ENCODE results near the gene TRIM46.
"Not testable (repeated sequence)": the region's sequence is repeated elsewhere in the genome, so short reads cannot be mapped to it uniquely, and the experiment has no call there.

TRIM46 gene

DNA sequence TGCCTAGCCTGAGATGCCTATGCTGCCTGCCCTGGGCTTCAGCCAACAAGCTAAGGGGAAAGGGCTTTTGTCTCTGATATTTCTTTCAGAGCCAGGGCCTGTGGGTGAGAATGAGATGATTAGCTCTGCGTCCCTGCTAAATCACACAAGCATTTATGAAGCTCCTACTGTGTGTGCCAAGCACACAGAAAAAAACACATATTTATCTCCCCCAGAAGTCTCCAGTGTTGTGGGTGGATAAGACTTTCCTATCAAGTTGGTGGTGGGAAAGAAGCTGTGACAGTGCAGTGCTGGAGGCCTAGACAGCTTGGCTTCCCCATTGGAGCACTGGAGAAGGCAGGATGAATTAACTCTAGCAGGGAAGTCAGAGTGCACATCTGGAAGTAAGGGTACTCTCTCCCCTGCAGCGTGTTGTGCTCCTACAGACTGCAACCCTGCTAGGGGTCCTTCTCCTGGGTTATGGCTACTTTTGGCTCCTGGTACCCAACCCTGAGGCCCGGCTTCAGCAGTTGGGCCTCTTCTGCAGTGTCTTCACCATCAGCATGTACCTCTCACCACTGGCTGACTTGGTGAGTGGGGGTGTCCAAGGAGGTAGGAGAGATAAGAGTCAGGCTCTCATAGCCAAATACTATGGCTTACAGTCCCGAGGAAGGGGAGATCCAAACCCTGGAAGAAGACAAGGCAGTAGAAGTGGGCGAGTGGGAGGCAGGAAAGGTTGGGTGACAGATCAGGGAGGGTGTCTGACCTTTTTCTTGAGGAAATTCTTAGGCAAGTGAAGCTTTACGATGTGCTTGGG, 36.3 kb upstream of the TRIM46 start:
- no peak for DNase-seq (ENCODE audit: low spot score)

DNA sequence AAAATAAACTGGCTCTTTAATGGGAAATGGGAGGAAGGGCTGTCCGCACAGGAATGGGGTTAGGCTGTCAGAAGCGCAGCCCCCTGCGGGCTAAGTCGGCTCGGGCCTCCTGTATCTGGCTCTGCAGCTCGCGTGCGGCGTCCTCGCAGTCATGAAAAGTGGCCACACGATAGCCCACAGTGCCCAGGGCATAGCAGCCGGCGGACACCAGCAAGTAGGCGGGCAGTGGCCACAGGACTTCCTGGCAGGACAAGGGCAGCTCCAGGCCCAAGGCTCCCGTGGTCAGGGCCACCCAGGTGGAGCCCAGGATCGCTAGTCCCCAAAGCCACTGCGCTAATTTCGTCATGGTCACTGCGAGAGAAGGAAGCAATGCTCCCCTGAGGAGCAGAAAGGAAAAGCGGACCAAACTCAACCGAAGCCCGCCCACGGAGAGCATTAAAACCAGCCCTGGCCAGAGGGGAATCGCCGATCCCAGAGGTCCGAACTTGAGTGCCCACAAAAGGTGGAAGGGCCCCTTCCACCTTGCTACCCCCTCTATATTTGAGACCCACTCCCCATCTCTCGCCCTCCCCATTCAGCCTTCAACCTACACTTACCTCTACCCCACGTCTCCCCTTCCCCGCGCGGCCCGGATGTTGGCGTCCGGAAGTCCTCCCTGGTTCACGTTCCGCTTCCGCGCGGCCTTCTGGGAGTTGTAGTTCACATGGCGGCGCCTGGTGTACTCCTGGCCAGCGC, 33.6 kb upstream of the TRIM46 start, which contains the start of gene DPM3:
Gene DPM3 (minus strand): TSS at position 637 of the 735 bp plus-strand sequence. CDS start 291 bp downstream, at position 346.
- peak; percentile 74 for DNase-seq (ENCODE audit: low spot score)

DNA sequence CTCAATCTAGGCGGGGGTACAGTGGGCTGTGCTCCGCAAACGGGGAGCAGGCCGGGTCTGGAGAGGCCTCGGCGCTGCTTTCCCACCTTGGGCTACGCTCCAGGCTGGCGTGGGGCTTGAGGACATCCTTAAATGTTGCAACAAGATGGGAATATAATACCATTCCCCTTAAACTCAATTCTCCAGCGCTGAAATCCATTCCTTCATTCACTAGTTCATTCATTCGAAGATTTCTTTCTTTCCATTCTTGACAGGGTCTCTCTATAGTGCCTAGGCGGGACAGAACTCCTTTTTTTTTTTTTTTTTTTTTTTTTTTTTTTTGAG, 33.1 kb upstream of the TRIM46 start:
- no peak for DNase-seq (ENCODE audit: low spot score)

DNA sequence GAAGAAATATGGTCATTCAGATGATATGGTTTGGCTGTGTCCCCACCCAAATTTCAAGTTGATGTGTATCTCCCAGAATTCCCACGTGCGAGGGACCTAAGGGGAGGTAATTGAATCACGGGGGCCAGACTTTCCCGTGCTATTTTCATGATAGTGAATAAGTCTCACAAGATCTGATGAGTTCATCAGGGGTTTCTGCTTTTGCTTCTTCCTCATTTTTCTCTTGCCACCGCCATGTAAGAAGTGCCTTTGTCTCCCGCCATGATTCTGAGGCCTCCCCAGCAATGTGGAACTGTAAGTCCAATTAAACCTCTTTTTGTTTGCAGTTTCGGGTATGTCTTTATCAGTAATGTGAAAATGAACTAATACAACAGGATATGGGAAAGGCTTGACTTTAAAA, 31.9 kb upstream of the TRIM46 start:
- DNase-seq (ENCODE audit: low spot score), result no peak

DNA sequence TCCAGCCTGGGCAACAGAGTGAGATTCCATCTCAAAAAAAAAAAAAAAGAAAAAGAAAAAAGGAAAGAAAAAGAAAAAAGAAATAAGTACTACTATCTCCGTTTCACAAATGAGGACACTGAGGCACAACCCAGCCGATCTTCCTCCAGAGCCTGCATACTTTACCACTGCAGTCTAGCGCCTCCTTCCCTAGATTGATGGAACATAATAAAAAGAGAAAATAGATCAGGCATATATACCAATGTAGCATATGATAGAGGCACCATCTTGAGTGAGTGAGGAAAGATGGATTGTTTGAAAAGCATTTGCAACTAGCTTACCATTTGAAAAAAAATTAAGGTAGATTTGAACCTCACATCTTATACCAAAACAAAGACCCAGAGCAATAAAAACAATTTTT, 28.2 kb upstream of the TRIM46 start:
- DNase-seq (ENCODE audit: low spot score), result no peak

DNA sequence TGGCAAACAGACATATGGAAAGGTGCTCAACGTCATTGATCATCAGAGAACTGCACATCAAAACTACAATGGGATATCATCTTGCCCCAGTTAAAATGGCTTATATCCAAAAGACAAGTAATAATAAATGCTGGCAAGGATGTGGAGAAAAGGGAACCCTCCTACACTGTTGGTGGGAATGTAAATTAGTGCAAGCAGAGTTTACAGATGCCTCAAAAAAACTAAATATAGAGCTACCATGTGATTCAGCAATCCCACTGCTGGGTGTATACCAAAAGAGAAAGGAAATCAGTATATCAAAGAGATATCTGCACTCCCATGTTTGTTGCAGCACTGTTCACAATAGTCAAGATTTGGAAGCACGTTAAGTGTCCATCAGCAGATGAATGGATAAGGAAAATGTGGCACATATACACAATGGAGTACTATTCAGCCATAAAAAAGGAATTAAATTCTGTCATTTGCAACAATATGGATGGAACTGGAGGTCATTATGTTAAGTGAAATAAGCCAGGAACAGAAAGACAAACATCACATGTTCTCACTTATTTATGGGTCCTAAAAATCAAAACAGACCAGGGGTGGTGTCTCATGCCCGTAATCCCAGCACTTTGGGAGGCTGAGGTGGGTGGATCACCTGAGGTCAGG, 17.5 kb upstream of the TRIM46 start:
- DNase-seq (ENCODE audit: low spot score), result not testable (repeated sequence)

DNA sequence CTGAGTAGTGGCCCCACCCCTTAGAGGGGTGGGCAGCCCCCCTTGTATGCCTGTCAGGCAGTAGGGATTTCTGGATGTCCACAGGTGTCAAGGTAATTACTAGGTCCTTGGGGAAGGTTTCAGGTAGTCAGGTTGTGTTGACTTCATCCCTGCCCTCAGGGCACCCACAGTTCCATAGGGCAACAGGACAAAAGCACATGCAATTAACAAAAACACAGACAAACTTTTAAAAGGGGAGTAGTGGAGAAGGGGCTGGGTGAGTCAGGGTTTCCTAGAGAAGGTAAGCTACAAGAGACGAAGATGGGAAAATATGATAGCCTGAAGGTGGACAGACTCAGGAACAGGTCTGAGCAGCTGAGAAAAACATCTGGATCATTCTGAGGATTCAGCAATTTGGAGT, 14.7 kb upstream of the TRIM46 start:
- no peak for DNase-seq (ENCODE audit: low spot score)

DNA sequence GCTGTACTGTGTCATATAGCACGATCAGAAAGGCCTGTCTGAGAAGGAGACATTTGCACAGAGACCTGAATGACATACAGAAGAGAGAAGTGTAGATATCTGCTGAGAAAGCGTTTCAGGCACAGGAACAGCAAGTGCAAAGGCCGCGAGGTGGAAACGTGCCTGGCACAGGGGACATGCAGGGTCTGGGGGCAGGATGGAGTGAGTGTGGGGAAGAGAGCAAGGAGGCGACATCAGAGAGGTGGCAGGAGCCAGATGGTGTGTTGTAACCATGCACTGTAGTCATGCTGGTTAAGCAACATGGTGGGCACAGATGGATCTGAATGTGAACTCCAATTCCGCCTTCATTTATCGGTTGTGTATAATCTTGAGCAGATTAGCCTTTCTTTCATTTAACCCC, 13.5 kb upstream of the TRIM46 start:
- DNase-seq (ENCODE audit: low spot score), result no peak

DNA sequence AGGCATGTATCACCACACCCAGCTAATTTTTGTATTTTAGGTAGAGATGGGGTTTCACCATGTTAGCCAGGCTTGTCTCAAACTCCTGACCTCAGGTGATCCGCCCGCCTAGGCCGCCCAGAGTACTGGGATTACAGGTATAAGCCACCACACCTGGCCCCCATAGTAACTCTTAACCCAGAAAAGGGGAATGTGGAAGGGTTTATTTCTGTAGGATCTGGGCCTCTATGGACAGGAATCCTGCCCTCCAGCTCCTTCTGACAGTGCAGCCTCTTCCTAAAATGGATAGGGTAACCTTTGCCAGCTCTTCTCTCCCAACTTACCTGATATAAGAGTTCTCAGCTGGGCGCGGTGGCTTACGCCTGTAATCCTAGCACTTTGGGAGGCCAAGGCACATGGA, 11.0 kb upstream of the TRIM46 start:
- not testable (repeated sequence) for DNase-seq (ENCODE audit: low spot score)

DNA sequence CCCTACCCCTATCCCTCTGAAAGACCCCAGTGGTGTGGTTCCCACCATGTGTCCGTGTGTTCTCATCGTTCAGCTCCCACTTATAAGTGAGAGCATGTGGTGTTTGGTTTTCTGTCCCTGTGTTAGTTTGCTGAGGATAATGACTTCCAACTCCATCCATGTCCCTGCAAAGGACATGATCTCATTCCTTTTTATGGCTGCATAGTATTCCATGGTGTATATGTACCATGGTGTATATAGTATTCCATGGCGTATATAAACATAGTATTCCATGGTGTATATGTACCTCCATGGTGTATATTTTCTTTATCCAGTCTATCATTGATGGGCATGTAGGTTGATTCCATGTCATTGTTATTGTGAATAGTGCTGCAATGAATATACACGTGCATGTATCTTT, 9.9 kb upstream of the TRIM46 start:
- not testable (repeated sequence) for DNase-seq (ENCODE audit: low spot score)

DNA sequence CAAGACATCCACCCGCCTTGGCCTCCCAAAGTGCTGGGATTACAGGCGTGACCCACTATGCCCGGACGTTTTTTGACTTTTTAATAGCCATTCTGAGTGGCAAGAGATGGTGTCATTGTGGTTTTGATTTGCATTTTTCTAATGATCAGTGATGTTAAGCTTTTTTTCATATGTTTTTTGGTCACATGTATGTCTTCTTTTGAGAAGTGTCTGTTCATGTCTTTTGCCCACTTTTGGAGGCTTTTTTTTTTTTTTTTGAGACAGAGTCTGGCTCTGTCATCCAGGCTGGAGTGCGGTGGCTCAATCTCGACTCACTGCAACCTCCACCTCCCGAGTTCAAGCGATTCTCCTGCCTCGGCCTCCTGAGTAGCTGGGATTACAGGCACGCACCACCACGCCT, 9.0 kb upstream of the TRIM46 start:
- DNase-seq (ENCODE audit: low spot score), result not testable (repeated sequence)

DNA sequence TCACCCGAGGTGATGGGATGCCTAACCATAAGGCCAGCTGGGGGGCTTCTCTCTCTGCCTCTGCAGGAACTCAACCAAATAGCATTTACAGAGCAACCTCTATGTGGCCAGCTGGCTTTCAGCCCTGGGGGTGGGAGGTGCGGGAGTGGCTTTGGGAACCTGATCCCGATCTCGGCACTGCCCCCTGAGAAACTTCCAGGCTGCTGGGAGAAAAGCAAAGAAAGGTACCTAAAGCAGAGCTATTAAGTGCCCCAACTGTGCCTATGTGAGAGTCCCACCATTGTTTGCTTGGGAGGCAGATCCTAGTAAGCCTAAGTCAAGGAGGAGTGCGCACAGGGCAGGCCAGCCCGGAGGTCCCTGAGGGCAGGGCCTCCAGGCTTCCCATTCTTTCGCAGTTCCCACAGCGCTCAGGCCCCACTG, 7.6 kb upstream of the TRIM46 start:
- DNase-seq (ENCODE audit: low spot score), result no peak

DNA sequence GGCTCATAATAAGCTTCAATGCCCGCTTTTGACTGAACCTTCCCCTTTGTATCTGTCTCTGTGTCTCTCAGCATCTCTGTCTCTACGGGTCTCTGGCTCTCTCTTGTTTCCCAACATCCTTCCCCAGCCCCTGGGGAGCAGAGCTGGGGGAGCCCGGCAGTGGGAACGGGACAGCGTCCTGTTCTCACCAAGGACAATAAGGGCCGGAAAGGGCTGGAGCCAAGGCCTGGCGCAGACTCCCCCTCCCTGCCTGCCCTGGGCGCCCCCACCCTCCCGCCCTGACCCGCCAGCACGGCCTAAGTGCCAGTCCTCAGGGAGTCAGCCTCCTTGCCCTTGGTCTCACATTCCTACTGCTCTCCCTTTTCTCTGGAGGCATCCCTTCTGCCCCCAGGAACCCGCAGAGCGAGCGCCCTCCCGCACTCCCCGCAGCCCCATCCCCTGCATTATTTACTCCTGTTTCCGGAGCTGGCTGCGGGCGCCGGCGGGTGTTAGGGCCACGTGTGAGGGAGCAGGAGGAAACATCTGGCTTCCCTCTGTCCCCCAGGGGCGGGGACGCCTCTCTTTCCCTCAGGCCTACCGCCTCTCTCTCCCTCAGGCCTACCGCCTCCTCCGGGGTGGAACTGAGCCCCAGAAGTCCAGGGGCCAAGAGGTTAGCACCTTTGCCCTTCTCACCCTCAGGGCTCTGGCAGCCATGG, 7.0 kb upstream of the TRIM46 start:
- no peak for DNase-seq (ENCODE audit: low spot score)

DNA sequence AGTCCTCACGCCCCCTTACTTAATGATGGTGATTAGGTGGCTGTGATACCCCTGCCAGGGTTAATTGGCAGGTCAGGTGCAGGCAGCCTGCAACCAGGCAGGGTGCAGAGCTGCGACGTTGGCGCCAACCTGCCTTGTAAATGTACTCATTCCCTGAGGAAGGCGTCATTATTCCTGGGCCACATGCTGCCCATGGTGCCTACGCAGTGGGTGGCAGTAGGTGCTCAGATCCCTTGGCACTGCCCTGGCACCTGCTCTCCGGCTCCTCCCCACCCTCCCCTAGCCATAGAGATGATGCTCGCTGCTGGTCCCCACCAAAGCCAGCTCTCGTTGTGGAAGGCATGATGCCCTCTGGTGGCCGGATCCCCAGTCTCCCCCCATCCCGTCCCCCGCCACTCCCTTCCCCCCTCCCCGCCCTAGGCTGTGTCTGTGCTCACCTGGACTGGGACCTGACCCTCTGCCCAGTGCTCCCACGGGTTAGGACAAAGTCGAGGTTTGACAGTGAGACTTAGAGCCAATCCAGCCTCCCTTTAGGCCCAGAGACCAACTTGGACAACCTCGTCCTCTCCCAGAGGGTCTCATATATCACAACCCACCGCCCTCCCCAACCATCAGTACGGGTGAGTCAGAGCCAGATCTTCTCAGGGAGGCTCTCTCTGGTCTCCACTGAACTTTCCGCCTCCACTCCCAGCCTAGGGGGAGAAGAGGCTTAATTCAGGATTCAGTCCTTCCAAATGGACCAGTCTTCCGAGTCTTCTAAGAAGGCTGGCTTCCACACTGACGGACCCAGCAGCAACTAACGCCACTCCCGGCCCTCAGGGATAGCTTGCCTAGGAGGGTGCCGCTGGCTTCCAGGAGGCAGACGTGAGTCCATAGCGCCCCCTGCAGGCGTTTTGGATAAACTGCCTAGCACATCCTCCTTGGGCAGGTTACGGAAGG, 6.2 kb upstream of the TRIM46 start:
- DNase-seq (ENCODE audit: low spot score), result peak; percentile 84

DNA sequence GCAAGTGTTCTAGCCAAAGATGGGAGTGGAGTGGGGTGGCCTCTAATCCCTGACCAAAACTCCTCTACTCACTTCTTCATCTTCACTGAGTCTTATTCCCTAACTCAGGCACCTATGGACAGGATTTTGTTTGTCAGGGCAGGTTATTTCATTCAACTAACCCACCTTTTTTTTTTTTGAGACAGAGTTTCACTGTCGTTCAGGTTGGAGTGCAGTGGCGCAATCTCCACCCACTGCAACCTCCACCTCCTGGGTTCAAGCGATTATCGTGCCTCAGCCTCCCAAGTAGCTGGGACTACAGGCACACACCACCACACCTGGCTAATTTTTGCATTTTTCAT, 5.6 kb upstream of the TRIM46 start:
- not testable (repeated sequence) for DNase-seq (ENCODE audit: low spot score)

DNA sequence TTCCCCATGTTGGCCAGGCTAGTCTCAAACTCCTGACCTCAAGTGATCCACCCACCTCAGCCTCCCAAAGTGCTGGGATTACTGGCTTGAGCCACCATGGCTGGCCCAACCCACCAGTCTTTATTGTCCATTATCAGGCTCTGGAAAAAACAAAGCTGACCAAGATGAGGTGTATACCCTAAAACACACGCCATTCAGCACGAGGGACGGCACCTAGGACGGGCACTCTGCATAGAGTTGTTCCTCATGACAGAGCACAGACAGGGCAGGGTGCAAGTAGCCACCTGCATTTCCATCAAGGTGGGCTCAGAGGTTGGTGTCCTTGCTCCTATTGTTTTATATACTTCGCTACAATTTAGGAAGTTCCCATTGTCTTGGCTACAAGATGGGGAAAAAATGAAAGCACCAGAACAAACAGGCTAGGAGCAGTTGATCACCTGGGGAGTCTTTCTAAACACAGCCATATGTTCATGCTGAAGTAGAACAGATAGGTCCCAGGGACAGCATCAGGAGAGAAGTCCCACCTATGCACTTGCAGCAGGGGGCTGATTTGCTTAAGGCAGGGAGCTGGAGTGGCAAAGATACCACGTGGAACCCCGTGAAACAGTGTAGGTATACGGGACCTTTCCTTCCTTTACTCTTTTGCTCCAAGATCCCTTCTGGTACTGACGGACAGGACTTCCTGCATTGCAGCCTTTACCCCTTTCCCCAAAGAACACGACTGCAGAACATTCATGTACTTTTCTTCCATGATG, 5.0 kb upstream of the TRIM46 start:
- no peak for DNase-seq (ENCODE audit: low spot score)

DNA sequence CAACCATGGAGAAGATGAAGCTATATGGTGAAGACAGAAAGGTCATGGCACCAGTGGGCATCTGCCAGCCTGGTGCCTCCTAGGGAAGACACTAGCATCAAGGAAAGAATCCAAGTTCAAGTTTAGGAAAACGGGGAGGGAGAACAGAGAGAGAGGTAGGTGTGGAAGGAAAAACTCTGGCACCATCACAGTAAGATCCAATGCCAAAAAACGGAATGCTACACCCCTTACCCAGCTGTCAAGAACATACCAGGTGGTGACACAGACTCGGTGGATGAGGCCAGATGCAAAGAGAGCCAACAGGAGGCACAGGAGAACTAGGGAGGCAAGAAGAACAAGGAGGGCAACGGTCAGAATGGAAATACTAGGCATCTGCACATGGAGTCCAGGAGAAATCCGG, 4.1 kb upstream of the TRIM46 start:
- DNase-seq (ENCODE audit: low spot score), result no peak

DNA sequence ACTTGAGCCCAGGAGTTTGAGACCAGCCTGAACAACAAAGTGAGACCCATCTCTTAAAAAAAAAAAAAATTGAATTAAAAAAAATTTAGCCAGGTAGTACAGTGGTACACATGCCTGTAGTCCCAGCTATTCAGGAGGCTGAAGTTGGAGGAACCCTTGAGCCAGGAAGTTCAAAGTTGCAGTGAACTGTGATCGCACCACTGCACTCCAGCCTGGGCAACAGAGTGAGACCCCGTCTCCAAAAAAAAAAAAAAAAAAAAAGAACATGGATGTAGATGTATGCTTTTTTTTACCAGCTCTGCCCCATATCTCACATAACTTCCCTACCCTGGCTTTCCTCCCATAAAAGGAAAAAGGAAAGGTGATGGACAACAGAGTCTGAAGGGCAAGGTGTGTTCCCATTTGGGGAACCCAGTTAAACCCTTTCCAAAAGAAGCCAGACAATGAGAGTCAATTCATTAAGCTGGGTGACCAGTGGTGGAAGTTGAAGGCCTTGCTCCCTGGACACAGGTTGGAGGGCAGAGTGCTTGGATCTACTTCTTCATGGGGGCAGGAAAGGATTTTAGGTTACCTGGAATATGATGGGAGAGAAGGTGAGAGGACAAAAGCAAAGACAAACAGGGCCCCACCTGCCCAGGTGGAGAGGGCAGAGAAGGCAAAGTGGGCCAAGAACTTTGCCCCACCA, 3.4 kb upstream of the TRIM46 start:
- DNase-seq (ENCODE audit: low spot score), result no peak

DNA sequence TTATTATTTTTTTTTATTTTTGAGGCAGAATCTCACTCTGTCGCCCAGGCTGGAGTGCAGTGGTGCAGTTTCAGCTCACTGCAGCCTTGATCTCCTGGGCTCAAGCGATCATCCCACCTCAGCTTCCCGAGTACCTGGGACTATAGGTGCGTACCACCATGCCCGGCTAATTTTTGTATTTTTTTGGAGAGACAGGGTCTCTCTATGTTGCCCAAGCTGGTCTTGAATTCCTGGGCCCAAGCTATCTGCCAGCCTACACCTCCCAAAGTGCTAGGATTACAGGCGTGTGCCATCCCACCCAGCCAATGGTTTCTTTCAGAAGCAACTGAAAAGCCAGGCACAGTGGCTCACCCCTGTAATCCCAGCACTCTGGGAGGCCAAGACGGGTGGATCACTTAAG, 2.8 kb upstream of the TRIM46 start:
- DNase-seq (ENCODE audit: low spot score), result no peak
